HEK293 (cell line): ENCODE results near the gene ZNF524.
"Not testable (repeated sequence)": the region's sequence is repeated elsewhere in the genome, so short reads cannot be mapped to it uniquely, and the experiment has no call there.

Source experiments
- CTCF ChIA-PET: fragments of 350-600 bp; formaldehyde crosslinking; extraction: SDS; loops from one replicate; lab custom pipeline; 2021; ENCODE audit warnings: antibody characterized with exemption; lab: Yijun Ruan, JAX
- POLR2A ChIA-PET: fragments of 300-600 bp; formaldehyde crosslinking; extraction: SDS; loops from one replicate; lab custom pipeline; 2020; ENCODE audit warnings: antibody characterized with exemption, inconsistent platforms; lab: Yijun Ruan, JAX
- H3K27ac ChIP-seq: fragments of 200-500 bp; sonication (Bioruptor generic); 2 replicates; pipeline ENCODE4 v1.5.1; 2014; ENCODE audit warnings: low read depth, low read length, control low read depth, inconsistent platforms; ENCODE audit errors: extremely low read depth
- H3K36me3 ChIP-seq, 2 experiments: fragments of 200-500 bp in 1 of 2; sonication (Bioruptor generic) in 1 of 2; 1 replicate in 1 of 2; 2 replicates in 1 of 2; pipeline ENCODE4 v1.5.1; 2014 to 2017; ENCODE audit warnings: inconsistent platforms in 2 of 2, low read length in 2 of 2; ENCODE audit not compliant: control insufficient read depth in 2 of 2, insufficient read depth in 1 of 2
- H3K4me1 ChIP-seq: fragments of 200-500 bp; sonication (Bioruptor generic); 2 replicates; pipeline ENCODE4 v1.5.1; 2014; ENCODE audit warnings: mild to moderate bottlenecking, low read length, inconsistent platforms; ENCODE audit not compliant: control insufficient read depth, insufficient read depth
- H3K4me3 ChIP-seq: 2 replicates; pipeline ENCODE4 v1.5.1; 2011; ENCODE audit warnings: low read depth, mild to moderate bottlenecking, control low read depth, low read length, moderate library complexity
- H3K9me3 ChIP-seq: fragments of 200-500 bp; sonication (Bioruptor generic); 2 replicates; pipeline ENCODE4 v1.5.1; 2014; ENCODE audit warnings: low read depth, low read length, inconsistent platforms; ENCODE audit not compliant: control insufficient read depth, insufficient read depth
- KLF10 ChIP-seq: fragments of 450-650 bp; IDR thresholded peaks from 2 replicates; pipeline ENCODE4 v1.5.1; 2018; ENCODE audit warnings: missing biosample characterization, mild to moderate bottlenecking, missing genetic modification characterization
- SCRT2 ChIP-seq: fragments of 450-650 bp; formaldehyde crosslinking; IDR thresholded peaks from 2 replicates; pipeline ENCODE4 v1.5.1; 2016; ENCODE audit warnings: missing biosample characterization, missing genetic modification characterization
- SP3 ChIP-seq: fragments of 450-650 bp; formaldehyde crosslinking; IDR thresholded peaks from 2 replicates; pipeline ENCODE4 v1.5.1; 2016; ENCODE audit warnings: missing biosample characterization, missing genetic modification characterization
- ZNF121 ChIP-seq: fragments of 450-650 bp; formaldehyde crosslinking; IDR thresholded peaks from 2 replicates; pipeline ENCODE4 v1.5.1; 2016; ENCODE audit warnings: missing biosample characterization, missing genetic modification characterization
- ZNF133 ChIP-seq: fragments of 450-650 bp; formaldehyde crosslinking; IDR thresholded peaks from 2 replicates; pipeline ENCODE4 v1.5.1; 2016; ENCODE audit warnings: missing biosample characterization, missing genetic modification characterization
- ZNF140 ChIP-seq: fragments of 450-650 bp; formaldehyde crosslinking; IDR thresholded peaks from 2 replicates; pipeline ENCODE4 v1.5.1; 2016; ENCODE audit warnings: missing biosample characterization, missing genetic modification characterization
- ZNF223 ChIP-seq: fragments of 450-650 bp; formaldehyde crosslinking; IDR thresholded peaks from 2 replicates; pipeline ENCODE4 v1.5.1; 2016; ENCODE audit warnings: missing biosample characterization, missing genetic modification characterization
- ZNF292 ChIP-seq: fragments of 450-650 bp; formaldehyde crosslinking; IDR thresholded peaks from 2 replicates; pipeline ENCODE4 v1.5.1; 2016; ENCODE audit warnings: low read depth, missing biosample characterization, missing genetic modification characterization, borderline replicate concordance
- ZNF610 ChIP-seq: fragments of 450-650 bp; formaldehyde crosslinking; IDR thresholded peaks from 2 replicates; pipeline ENCODE4 v1.5.1; 2016; ENCODE audit warnings: missing biosample characterization, missing genetic modification characterization, borderline replicate concordance
- ZNF621 ChIP-seq: fragments of 450-650 bp; formaldehyde crosslinking; IDR thresholded peaks from 2 replicates; pipeline ENCODE4 v1.5.1; 2017; ENCODE audit warnings: missing biosample characterization, missing genetic modification characterization
- ZNF629 ChIP-seq: fragments of 450-650 bp; formaldehyde crosslinking; IDR thresholded peaks from 2 replicates; pipeline ENCODE4 v1.5.1; 2017; ENCODE audit warnings: missing biosample characterization, missing genetic modification characterization
- ZNF645 ChIP-seq: fragments of 450-650 bp; formaldehyde crosslinking; IDR thresholded peaks from 2 replicates; pipeline ENCODE4; 2016; ENCODE audit warnings: missing biosample characterization, missing genetic modification characterization
- ZNF664 ChIP-seq: fragments of 450-650 bp; formaldehyde crosslinking; IDR thresholded peaks from 2 replicates; pipeline ENCODE4 v1.5.1; 2016; ENCODE audit warnings: missing biosample characterization, missing genetic modification characterization
- ZNF677 ChIP-seq: fragments of 450-650 bp; IDR thresholded peaks from 2 replicates; pipeline ENCODE4 v1.5.0; 2018; ENCODE audit warnings: missing biosample characterization, mild to moderate bottlenecking, missing genetic modification characterization, moderate library complexity
- TF ChIP-seq, protein P1 (sequence below): fragments of 450-650 bp; formaldehyde crosslinking; IDR thresholded peaks from 2 replicates; pipeline ENCODE4 v1.5.1; 2016; ENCODE audit warnings: missing biosample characterization, missing genetic modification characterization
- TF ChIP-seq, protein P2 (sequence below): fragments of 450-650 bp; formaldehyde crosslinking; IDR thresholded peaks from 2 replicates; pipeline ENCODE4 v1.5.1; 2016; ENCODE audit warnings: missing biosample characterization, missing genetic modification characterization

Gene ZNF524

GRCh38 chr19:55569477-55569876 lies 30.6 kb upstream of the ZNF524 start:
- H3K4me3 ChIP-seq, H3K27ac ChIP-seq, H3K4me1 ChIP-seq, H3K36me3 ChIP-seq, H3K9me3 ChIP-seq, CTCF ChIA-PET: not testable (repeated sequence)
- POLR2A ChIA-PET = interaction anchor here (1.0 kb wide), 1 partner anchor 35 kb away, joined by 6 read pairs; no protein-coding TSS in a partner anchor
- TF ChIP-seq SCRT2 = peak; percentile 47
- TF ChIP-seq ZNF140 = peak; percentile 92

GRCh38 chr19:55573929-55574328 lies 26.2 kb upstream of the ZNF524 start:
- not testable (repeated sequence) for H3K4me1 ChIP-seq, H3K27ac ChIP-seq, H3K4me3 ChIP-seq, H3K9me3 ChIP-seq
- POLR2A ChIA-PET = interaction anchor here (0.6 to 2.9 kb wide), 3 partner anchors 25 to 51 kb away, joined by 4 to 6 read pairs (median 5); partner anchors contain the start of genes FIZ1, ZNF524 and ZNF784
- peaks cover 9 to 17% of the 10 kb centered on the region in 2 experiments; a peak in 2 of 3 replicates for H3K36me3 ChIP-seq
- CTCF ChIA-PET = interaction anchor here (0.6 to 1.2 kb wide), 3 partner anchors 17 to 70 kb away, joined by 3 to 4 read pairs (median 3); no protein-coding TSS in a partner anchor

GRCh38 chr19:55576746-55577145 lies 23.3 kb upstream of the ZNF524 start:
- Histone ChIP-seq H3K9me3 (no peaks in the 10 kb centered on the region), H3K4me1 (no peaks in the 10 kb centered on the region), H3K4me3 (no peak overlapping the region), H3K27ac (no peak overlapping the region), H3K36me3 (peaks cover 9 to 20% of the 10 kb centered on the region in 2 experiments; a peak in 2 of 3 replicates)
- TF ChIP-seq KLF10 (tag by site-specific recombination) (no peak), ZNF121 (0 out of 2 replicates have a peak, but pooled peaks have one; percentile 51), ZNF677 (tag by site-specific recombination) (no peak), ZNF645 (tag by site-specific recombination) (no peak), ZNF223 (tag by site-specific recombination) (no peak)
- TF ChIP-seq, protein P1, sequence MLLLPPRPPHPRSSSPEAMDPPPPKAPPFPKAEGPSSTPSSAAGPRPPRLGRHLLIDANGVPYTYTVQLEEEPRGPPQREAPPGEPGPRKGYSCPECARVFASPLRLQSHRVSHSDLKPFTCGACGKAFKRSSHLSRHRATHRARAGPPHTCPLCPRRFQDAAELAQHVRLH (tag by site-specific recombination) = no peak
- ChIA-PET CTCF (interaction anchor here (0.5 kb wide), 1 partner anchor 342 kb away, joined by 5 read pairs; no protein-coding TSS in a partner anchor), POLR2A (interaction anchor here (0.5 to 1.5 kb wide), 3 partner anchors 11 to 455 kb away, joined by 3 to 5 read pairs (median 3); partner anchors contain the start of gene ZNF865)

DNA sequence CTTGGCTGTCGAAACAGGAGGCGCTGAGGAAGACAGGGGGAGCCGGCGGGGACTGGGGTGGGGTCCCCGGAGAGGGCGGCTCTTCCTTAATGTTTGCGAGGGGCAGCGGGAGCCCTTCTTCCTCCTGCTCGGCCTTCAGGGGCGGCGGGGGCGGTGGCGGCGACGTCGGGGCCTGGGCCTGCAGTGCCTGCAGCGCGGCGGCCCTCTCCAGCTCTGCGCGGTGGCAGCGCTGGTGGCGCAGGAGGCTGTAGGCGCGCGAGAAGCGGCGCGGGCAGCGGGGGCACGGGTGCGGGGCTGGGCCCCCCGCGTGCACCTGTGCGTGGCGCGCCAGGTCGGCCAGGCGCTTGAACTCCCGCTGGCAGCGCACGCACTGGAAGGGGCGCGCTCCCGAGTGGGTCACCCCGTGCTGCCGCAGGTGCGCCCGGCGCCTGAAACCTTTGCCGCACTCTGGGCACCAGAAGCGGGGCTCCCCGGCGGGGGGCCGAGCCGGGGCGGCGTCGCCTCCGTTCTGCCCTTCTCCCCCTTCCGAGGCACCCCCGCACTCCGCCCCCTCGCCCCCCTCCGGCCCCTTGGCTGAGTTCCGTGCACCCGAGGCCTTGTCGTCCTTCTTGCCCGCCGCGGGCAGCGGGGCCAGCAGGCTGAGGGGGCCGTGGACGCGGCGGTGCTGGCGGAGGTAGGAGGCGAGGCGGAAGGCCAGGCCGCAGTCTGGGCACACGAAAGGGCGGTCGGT lies 21.9 kb upstream of the ZNF524 start:
- CTCF ChIA-PET = no interaction called here

More for the DNA sequence above, 21.9 kb upstream of the ZNF524 start:
- Histone ChIP-seq H3K27ac (no peak overlapping the region), H3K4me3 (no peak overlapping the region), H3K36me3 (peaks cover 9 to 20% of the 10 kb centered on the region in 2 experiments; a peak in 2 of 3 replicates), H3K9me3 (no peaks in the 10 kb centered on the region), H3K4me1 (no peaks in the 10 kb centered on the region)
- POLR2A ChIA-PET = interaction anchor here (1.2 kb wide), 1 partner anchor 21 kb away, joined by 3 read pairs; the partner anchor contains the start of gene FIZ1
- TF ChIP-seq ZNF629 (tag by site-specific recombination) = no peak
- no peak for TF ChIP-seq ZNF292
- no peak for TF ChIP-seq ZNF621 (tag by site-specific recombination)
- TF ChIP-seq, protein P2, sequence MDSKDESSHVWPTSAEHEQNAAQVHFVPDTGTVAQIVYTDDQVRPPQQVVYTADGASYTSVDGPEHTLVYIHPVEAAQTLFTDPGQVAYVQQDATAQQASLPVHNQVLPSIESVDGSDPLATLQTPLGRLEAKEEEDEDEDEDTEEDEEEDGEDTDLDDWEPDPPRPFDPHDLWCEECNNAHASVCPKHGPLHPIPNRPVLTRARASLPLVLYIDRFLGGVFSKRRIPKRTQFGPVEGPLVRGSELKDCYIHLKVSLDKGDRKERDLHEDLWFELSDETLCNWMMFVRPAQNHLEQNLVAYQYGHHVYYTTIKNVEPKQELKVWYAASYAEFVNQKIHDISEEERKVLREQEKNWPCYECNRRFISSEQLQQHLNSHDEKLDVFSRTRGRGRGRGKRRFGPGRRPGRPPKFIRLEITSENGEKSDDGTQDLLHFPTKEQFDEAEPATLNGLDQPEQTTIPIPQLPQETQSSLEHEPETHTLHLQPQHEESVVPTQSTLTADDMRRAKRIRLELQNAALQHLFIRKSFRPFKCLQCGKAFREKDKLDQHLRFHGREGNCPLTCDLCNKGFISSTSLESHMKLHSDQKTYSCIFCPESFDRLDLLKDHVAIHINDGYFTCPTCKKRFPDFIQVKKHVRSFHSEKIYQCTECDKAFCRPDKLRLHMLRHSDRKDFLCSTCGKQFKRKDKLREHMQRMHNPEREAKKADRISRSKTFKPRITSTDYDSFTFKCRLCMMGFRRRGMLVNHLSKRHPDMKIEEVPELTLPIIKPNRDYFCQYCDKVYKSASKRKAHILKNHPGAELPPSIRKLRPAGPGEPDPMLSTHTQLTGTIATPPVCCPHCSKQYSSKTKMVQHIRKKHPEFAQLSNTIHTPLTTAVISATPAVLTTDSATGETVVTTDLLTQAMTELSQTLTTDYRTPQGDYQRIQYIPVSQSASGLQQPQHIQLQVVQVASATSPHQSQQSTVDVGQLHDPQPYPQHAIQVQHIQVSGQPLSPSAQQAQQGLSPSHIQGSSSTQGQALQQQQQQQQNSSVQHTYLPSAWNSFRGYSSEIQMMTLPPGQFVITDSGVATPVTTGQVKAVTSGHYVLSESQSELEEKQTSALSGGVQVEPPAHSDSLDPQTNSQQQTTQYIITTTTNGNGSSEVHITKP (tag by site-specific recombination) = no peak
- TF ChIP-seq ZNF610 = no peak
- no peak for TF ChIP-seq SP3 (tag by site-specific recombination)
- no peak for TF ChIP-seq ZNF664 (tag by site-specific recombination)
- TF ChIP-seq ZNF133 (tag by site-specific recombination) = no peak
- TF ChIP-seq ZNF223 (tag by site-specific recombination) = no peak
